B cell (primary cell): Measurements from ENCODE around the gene SYNPO. TPM values are rescaled to one million over a fixed set of nuclear protein-coding genes. Genes with fewer than 3 reads are reported as not detected.

Experiments
- ATAC-seq: fragments of 200-7000 bp; cut with Tn5 transposase; one replicate; pipeline ENCODE4 v1.10.0; 2021; ENCODE audit warnings: low read depth, mild to moderate bottlenecking, moderate number of reproducible peaks, moderate library complexity
- CTCF ChIA-PET: fragments of 350-600 bp; sonication (Branson Sonifier 250); formaldehyde crosslinking; loops from one replicate; lab custom pipeline; 2021; ENCODE audit warnings: antibody characterized with exemption, inconsistent platforms; lab: Charles Lee
- POLR2A ChIA-PET: fragments of 350-600 bp; sonication (Branson Sonifier 250); formaldehyde crosslinking; loops from one replicate; lab custom pipeline; 2021; ENCODE audit warnings: antibody characterized with exemption; lab: Charles Lee
- DNase-seq: peaks from one replicate; pipeline ENCODE4 v3.0.0; 2013
- H2AFZ ChIP-seq: 2 replicates; pipeline ENCODE4 v1.6.1; 2012; ENCODE audit warnings: mild to moderate bottlenecking, low read depth, low read length; ENCODE audit not compliant: insufficient read depth, poor library complexity, severe bottlenecking
- H3K27ac ChIP-seq, 2 donors: 1 replicate in 1 of 2; 2 replicates in 1 of 2; pipeline ENCODE4 v1.5.1; 2012 to 2013; ENCODE audit warnings: low read length in 2 of 2, mild to moderate bottlenecking in 2 of 2, moderate library complexity in 1 of 2
- H3K27me3 ChIP-seq, 4 experiments: fragments of 200-600 bp in 1 of 4; sonication (generic) in 1 of 4; replicated peaks in 1 of 4; 1 replicate in 2 of 4; 2 replicates in 2 of 4; pipeline versions ENCODE4 v1.6.1 to v1.7.0; 2013 to 2016; ENCODE audit warnings: low read length in 3 of 4, mild to moderate bottlenecking in 2 of 4, mixed read lengths in 1 of 4, moderate library complexity in 1 of 4; ENCODE audit not compliant: insufficient read depth in 4 of 4, control insufficient read depth in 3 of 4; ENCODE audit errors: control extremely low read depth in 1 of 4
- H3K36me3 ChIP-seq, 2 experiments: replicated peaks in 1 of 2; 1 replicate in 1 of 2; 2 replicates in 1 of 2; pipeline versions ENCODE4 v1.6.1 to v1.7.1; 2013; ENCODE audit warnings: low read length in 1 of 2; ENCODE audit not compliant: insufficient read depth in 2 of 2, control insufficient read depth in 1 of 2; ENCODE audit errors: control extremely low read depth in 1 of 2, extremely low read depth in 1 of 2
- H3K4me1 ChIP-seq, 2 donors: fragments of 200-600 bp in 1 of 2; sonication (generic) in 1 of 2; 1 replicate in 1 of 2; 2 replicates in 1 of 2; pipeline versions ENCODE4 v1.5.1 to v1.6.1; 2013 to 2017; ENCODE audit warnings: low read length in 2 of 2; ENCODE audit not compliant: control insufficient read depth in 2 of 2, insufficient read depth in 2 of 2
- H3K4me2 ChIP-seq: replicated peaks from 2 replicates; pipeline ENCODE3; 2012; ENCODE audit warnings: mild to moderate bottlenecking, low read depth, low read length; ENCODE audit not compliant: poor library complexity, severe bottlenecking
- H3K4me3 ChIP-seq, 5 experiments: fragments of 200-600 bp in 1 of 5; sonication (generic) in 1 of 5; 1 replicate in 3 of 5; 2 replicates in 2 of 5; pipeline versions ENCODE4 v1.5.1 to v1.7.0; 2011 to 2016; ENCODE audit warnings: low read length in 4 of 5, mild to moderate bottlenecking in 4 of 5, low read depth in 2 of 5, control low read depth in 1 of 5, moderate library complexity in 1 of 5; ENCODE audit not compliant: insufficient read depth in 1 of 5; ENCODE audit errors: control extremely low read depth in 1 of 5, extremely low read depth in 1 of 5
- H3K79me2 ChIP-seq: fragments of 200-600 bp; sonication (generic); one replicate; pipeline ENCODE4 v1.6.0; 2016; ENCODE audit warnings: low read length; ENCODE audit not compliant: control insufficient read depth, insufficient read depth
- H3K9ac ChIP-seq: fragments of 200-600 bp; sonication (generic); 2 replicates; pipeline ENCODE4 v1.6.1; 2017; ENCODE audit warnings: mild to moderate bottlenecking, low read length, moderate library complexity
- H3K9me3 ChIP-seq, 3 donors: one replicate each; pipeline versions ENCODE4 v1.6.1 to v1.7.1; 2013; ENCODE audit warnings: low read length in 2 of 3; ENCODE audit not compliant: control insufficient read depth in 2 of 3, insufficient read depth in 1 of 3; ENCODE audit errors: control extremely low read depth in 1 of 3
- H4K20me1 ChIP-seq: 2 replicates; pipeline ENCODE4 v1.6.0; 2012; ENCODE audit warnings: mild to moderate bottlenecking, low read length; ENCODE audit not compliant: insufficient read depth, control insufficient read depth, poor library complexity, severe bottlenecking
- H3K27ac Mint-ChIP-seq: one replicate; pipeline ENCODE4 v1.8.0; 2021; ENCODE audit warnings: mixed read lengths
- H3K27me3 Mint-ChIP-seq: one replicate; pipeline ENCODE4 v1.8.0; 2021; ENCODE audit warnings: mixed read lengths
- H3K4me1 Mint-ChIP-seq: one replicate; pipeline ENCODE4 v1.8.0; 2021; ENCODE audit warnings: mixed read lengths
- H3K4me3 Mint-ChIP-seq: one replicate; pipeline ENCODE4 v1.8.0; 2021; ENCODE audit warnings: mixed read lengths
- H3K9me3 Mint-ChIP-seq: one replicate; pipeline ENCODE4 v1.8.0; 2022; ENCODE audit warnings: mixed read lengths; ENCODE audit not compliant: insufficient read depth
- CTCF ChIP-seq: fragments of 200-600 bp; IDR thresholded peaks from one replicate; pipeline ENCODE4 v1.8.0; 2022; ENCODE audit warnings: antibody characterized with exemption, mild to moderate bottlenecking
- EZH2 ChIP-seq: IDR thresholded peaks from 2 replicates; pipeline ENCODE4 v1.6.1; 2012; ENCODE audit warnings: borderline replicate concordance, low read depth, mild to moderate bottlenecking, moderate library complexity, low read length; ENCODE audit not compliant: insufficient read depth, poor library complexity, severe bottlenecking
- WGBS: methylation state at CpG from one replicate; pipeline ENCODE4 v1.1.5; 2013; ENCODE audit warnings: missing lambda C conversion rate; ENCODE audit not compliant: insufficient coverage; 5-methylcytosine and 5-hydroxymethylcytosine counted together
- intact Hi-C: fragments of 100-400 bp; cut with micrococcal nuclease; formaldehyde crosslinking; loops from one replicate; pipeline ENCODE4 v1.10.0; 2022
- polyA plus RNA-seq: library from polyadenylated mRNA; depleted of rRNA; stranded (reverse); fragments of >200 nt; gene quantifications from 2 replicates; pipeline ENCODE4 v1.2.3, GENCODE V29; 2012
- total RNA-seq, 2 donors: library from RNA; stranded (reverse); fragments of 120-200 nt in 1 of 2; gene quantifications; 1 replicate in 1 of 2; 2 replicates in 1 of 2; pipeline versions ENCODE4 v1.2.3 to v1.2.4, GENCODE V29; 2013 to 2022

Gene SYNPO
- total and polyA plus RNA-seq, 2 donors (not counting 1 experiment from before 2014, with no cell fraction given) = 13.2 to 16.8 TPM

- Histone ChIP-seq H3K4me3 (no peak overlapping the region), H3K9ac (no peak overlapping the region), H2AFZ (no peak overlapping the region), H3K27me3 (peaks cover 0 to 18% (median 0%) of the 10 kb centered on the region in 4 experiments), H3K36me3 (no peaks in the 10 kb centered on the region), H3K4me2 (no peak overlapping the region), H3K9me3 (no peaks in the 10 kb centered on the region), H3K79me2 (no peaks in the 10 kb centered on the region), H3K4me1 (no peaks in the 10 kb centered on the region), H4K20me1 (no peaks in the 10 kb centered on the region), H3K27ac (no peak overlapping the region)
- intact Hi-C loops = no loop called here
- Mint-ChIP-seq H3K4me1 (no peaks in the 10 kb centered on the region), H3K9me3 (no peaks in the 10 kb centered on the region), H3K4me3 (no peak overlapping the region), H3K27me3 (peaks cover 19% of the 10 kb centered on the region), H3K27ac (no peak overlapping the region)
- ATAC-seq (no peak), DNase-seq (no peak)
- no peak for TF ChIP-seq EZH2
- TF ChIP-seq CTCF = no peak
- 90% methylated on average over 2 of the region's 4 CpGs for WGBS
- CTCF ChIA-PET = interaction anchor here (1.0 kb wide), 1 partner anchor 38 kb away, joined by 3 read pairs; the partner anchor contains the start of gene RBM22
- POLR2A ChIA-PET = no interaction called here
Measured at GRCh38 chr5:150662731-150663516, 22.5 kb downstream of the SYNPO start.

GRCh38 chr5:150663936-150664335, 23.5 kb downstream of the SYNPO start:
- Mint-ChIP-seq H3K27ac (no peak overlapping the region), H3K9me3 (no peaks in the 10 kb centered on the region), H3K27me3 (peaks cover 16% of the 10 kb centered on the region), H3K4me3 (no peak overlapping the region), H3K4me1 (no peaks in the 10 kb centered on the region)
- intact Hi-C loops = no loop called here
- Histone ChIP-seq H2AFZ (no peak overlapping the region), H3K4me2 (no peak overlapping the region), H3K27ac (no peak overlapping the region), H3K4me3 (no peak overlapping the region), H3K79me2 (no peaks in the 10 kb centered on the region), H3K4me1 (no peaks in the 10 kb centered on the region), H3K36me3 (no peaks in the 10 kb centered on the region), H4K20me1 (no peaks in the 10 kb centered on the region), H3K9ac (no peak overlapping the region), H3K9me3 (peaks cover 0 to 2% (median 0%) of the 10 kb centered on the region in 3 donors), H3K27me3 (peaks cover 0 to 24% (median 4%) of the 10 kb centered on the region in 4 experiments)
- ChIA-PET CTCF (no interaction called here), POLR2A (no interaction called here)
- no peak for TF ChIP-seq CTCF
- TF ChIP-seq EZH2 = no peak
- no peak for ATAC-seq
- WGBS = 70% methylated on average over 1 of the region's 3 CpGs
- no peak for DNase-seq
